IMR-90 (cell line): ENCODE data around the gene UBE2N. TPM values are rescaled to one million over a fixed set of nuclear protein-coding genes. Genes with fewer than 3 reads are reported as not detected.

Experiments
- ATAC-seq: fragments of 200-7000 bp; cut with Tn5 transposase; 2 replicates; pipeline ENCODE4 v1.9.1; 2020; ENCODE audit warnings: low read depth, mild to moderate bottlenecking, moderate library complexity
- BruUV-seq: library from RNA; stranded (reverse); fragments of 400-500 nt; replicated peaks from 2 replicates; lab custom pipeline; 2021; lab: Mats Ljungman, UMichigan
- CTCF ChIA-PET: fragments of 300-600 bp; formaldehyde crosslinking; extraction: SDS; loops from one replicate; lab custom pipeline; 2021; ENCODE audit warnings: antibody characterized with exemption; lab: Yijun Ruan, JAX
- POLR2A ChIA-PET: fragments of 300-600 bp; sonication (Branson Sonifier 250); formaldehyde crosslinking; loops from one replicate; lab custom pipeline; 2022; ENCODE audit warnings: antibody characterized with exemption; ENCODE audit not compliant: unreplicated experiment; lab: Charles Lee
- DNase-seq: peaks from one replicate; pipeline ENCODE4 v3.0.0; 2013
- H2AFZ ChIP-seq: replicated peaks from 2 replicates; pipeline ENCODE3; 2013; ENCODE audit warnings: low read length, mild to moderate bottlenecking; ENCODE audit not compliant: poor library complexity
- H2AK5ac ChIP-seq: 2 replicates; pipeline ENCODE4 v1.6.1; 2013; ENCODE audit warnings: low read depth, low read length, inconsistent platforms
- H2AK9ac ChIP-seq: replicated peaks from 2 replicates; pipeline ENCODE3; 2013; ENCODE audit warnings: mild to moderate bottlenecking, low read depth, low read length, moderate library complexity; ENCODE audit not compliant: poor library complexity
- H2BK120ac ChIP-seq: 2 replicates; pipeline ENCODE4 v1.6.1; 2013; ENCODE audit warnings: low read depth, low read length, inconsistent platforms
- H2BK15ac ChIP-seq: 3 replicates; pipeline ENCODE4 v1.6.1; 2013; ENCODE audit warnings: low read depth, low read length, inconsistent platforms
- H2BK20ac ChIP-seq: 2 replicates; pipeline ENCODE4 v1.6.1; 2013; ENCODE audit warnings: low read depth, mild to moderate bottlenecking, inconsistent platforms, low read length, moderate library complexity
- H2BK5ac ChIP-seq: 2 replicates; pipeline ENCODE4 v1.6.1; 2013; ENCODE audit warnings: mild to moderate bottlenecking, low read depth, low read length, inconsistent platforms; ENCODE audit not compliant: poor library complexity, severe bottlenecking
- H3K14ac ChIP-seq: replicated peaks from 2 replicates; pipeline ENCODE4 v1.6.1; 2013; ENCODE audit warnings: low read depth, low read length, inconsistent platforms
- H3K18ac ChIP-seq: 2 replicates; pipeline ENCODE4 v1.6.1; 2013; ENCODE audit warnings: low read depth, low read length, control low read depth
- H3K23ac ChIP-seq: 2 replicates; pipeline ENCODE4 v1.6.1; 2013; ENCODE audit warnings: low read depth, low read length, inconsistent platforms
- H3K27ac ChIP-seq: 2 replicates; pipeline ENCODE4 v1.5.1; 2013; ENCODE audit warnings: mild to moderate bottlenecking, control low read depth, low read length; ENCODE audit not compliant: insufficient read depth
- H3K27me3 ChIP-seq: 2 replicates; pipeline ENCODE4 v1.6.1; 2013; ENCODE audit warnings: low read length; ENCODE audit not compliant: control insufficient read depth, insufficient read depth
- H3K36me3 ChIP-seq: 2 replicates; pipeline ENCODE4 v1.6.1; 2013; ENCODE audit warnings: low read length, mixed read lengths; ENCODE audit not compliant: control insufficient read depth, insufficient read depth
- H3K4ac ChIP-seq: 2 replicates; pipeline ENCODE4 v1.6.1; 2013; ENCODE audit warnings: low read depth, low read length, inconsistent platforms
- H3K4me1 ChIP-seq: 2 replicates; pipeline ENCODE4 v1.6.1; 2013; ENCODE audit warnings: low read length, mixed read lengths; ENCODE audit not compliant: control insufficient read depth, insufficient read depth
- H3K4me2 ChIP-seq: 2 replicates; pipeline ENCODE4 v1.6.1; 2013; ENCODE audit warnings: low read depth, mild to moderate bottlenecking, control low read depth, low read length, moderate library complexity
- H3K4me3 ChIP-seq: 2 replicates; pipeline ENCODE4 v1.5.1; 2013; ENCODE audit warnings: low read depth, mild to moderate bottlenecking, control low read depth, low read length, moderate library complexity; ENCODE audit not compliant: insufficient read depth
- H3K56ac ChIP-seq: 2 replicates; pipeline ENCODE4 v1.6.1; 2013; ENCODE audit warnings: low read length, inconsistent platforms; ENCODE audit not compliant: insufficient read depth; ENCODE audit errors: extremely low read depth
- H3K79me1 ChIP-seq, 2 experiments: 2 replicates each; pipeline ENCODE4 v1.6.1; 2013; ENCODE audit warnings: low read length in 2 of 2, inconsistent platforms in 1 of 2, low read depth in 1 of 2
- H3K9ac ChIP-seq: 2 replicates; pipeline ENCODE4 v1.6.1; 2013; ENCODE audit warnings: low read depth, low read length, control low read depth
- H3K9me1 ChIP-seq: 2 replicates; pipeline ENCODE4 v1.6.1; 2013; ENCODE audit warnings: low read length, inconsistent platforms; ENCODE audit not compliant: insufficient read depth
- H3K9me3 ChIP-seq: 2 replicates; pipeline ENCODE4 v1.6.1; 2013; ENCODE audit warnings: low read length; ENCODE audit not compliant: control insufficient read depth, insufficient read depth
- H4K20me1 ChIP-seq: 2 replicates; pipeline ENCODE4 v1.6.1; 2013; ENCODE audit warnings: low read length, inconsistent platforms; ENCODE audit not compliant: insufficient read depth
- H4K5ac ChIP-seq: 2 replicates; pipeline ENCODE4 v1.6.1; 2013; ENCODE audit warnings: mild to moderate bottlenecking, low read depth, low read length, control low read depth
- H4K8ac ChIP-seq, 2 experiments: 2 replicates each; pipeline ENCODE4 v1.6.1; 2013; ENCODE audit warnings: low read depth in 2 of 2, low read length in 2 of 2, control low read depth in 1 of 2, inconsistent platforms in 1 of 2
- H4K91ac ChIP-seq: 2 replicates; pipeline ENCODE4 v1.6.1; 2013; ENCODE audit warnings: low read depth, low read length, inconsistent platforms; ENCODE audit not compliant: insufficient read depth
- CEBPB ChIP-seq: IDR thresholded peaks from 2 replicates; pipeline ENCODE4 v1.6.1; 2012; ENCODE audit warnings: low read depth, low read length, improper control_type of control experiment
- FOS ChIP-seq: fragments of 150-350 bp; IDR thresholded peaks from 2 replicates; pipeline ENCODE4 v1.6.1; 2016; ENCODE audit warnings: low read depth, low read length
- MAFK ChIP-seq: IDR thresholded peaks from 2 replicates; pipeline ENCODE4 v1.6.1; 2012; ENCODE audit warnings: low read depth, low read length, improper control_type of control experiment
- MXI1 ChIP-seq: IDR thresholded peaks from 2 replicates; pipeline ENCODE4 v1.6.1; 2012; ENCODE audit warnings: low read depth, mild to moderate bottlenecking, low read length, moderate library complexity, borderline replicate concordance
- POLR2A ChIP-seq: IDR thresholded peaks from 2 replicates; pipeline ENCODE4 v1.6.1; 2012; ENCODE audit warnings: mild to moderate bottlenecking, low read depth, low read length
- RCOR1 ChIP-seq: IDR thresholded peaks from 2 replicates; pipeline ENCODE4 v1.6.1; 2012; ENCODE audit warnings: mild to moderate bottlenecking, low read length, improper control_type of control experiment; ENCODE audit not compliant: insufficient replicate concordance
- RFX5 ChIP-seq: IDR thresholded peaks from 2 replicates; pipeline ENCODE4 v1.8.0; 2012; ENCODE audit warnings: low read depth, mild to moderate bottlenecking, low read length, moderate library complexity
- USF2 ChIP-seq: fragments of 150-350 bp; IDR thresholded peaks from 2 replicates; pipeline ENCODE4 v1.6.1; 2017; ENCODE audit warnings: mild to moderate bottlenecking, antibody characterized with exemption, low read length, low read depth
- WGBS, 2 experiments: methylation state at CpG; one replicate each; pipeline versions ENCODE4 v1.1.5 to v1.1.7; 2013; ENCODE audit warnings: missing lambda C conversion rate in 2 of 2; ENCODE audit not compliant: insufficient read length in 1 of 2; ENCODE audit errors: extremely low coverage in 2 of 2; 5-methylcytosine and 5-hydroxymethylcytosine counted together
- dilution Hi-C: fragments of 300-500 bp; cut with HindIII; formaldehyde crosslinking; loops from one replicate; pipeline ENCODE4 v1.14.3; 2018; ENCODE audit warnings: low sequenced_read_pairs; ENCODE audit not compliant: unreplicated experiment
- in situ Hi-C: fragments of 300-500 bp; cut with MboI; formaldehyde crosslinking; loops from 3 replicates; pipeline ENCODE4 v1.14.3; 2019; ENCODE audit warnings: low sequenced_read_pairs, inconsistent platforms, mixed read lengths
- intact Hi-C: fragments of 100-400 bp; cut with micrococcal nuclease; formaldehyde crosslinking; loops from 2 replicates; pipeline ENCODE4 v1.10.0; 2022
- polyA plus RNA-seq, 3 experiments: library from polyadenylated mRNA; depleted of rRNA; stranded (reverse); fragments of >200 nt; gene quantifications; 2 replicates each; pipeline ENCODE4 v1.2.3, GENCODE V29; 2012; ENCODE audit warnings: low replicate concordance in 1 of 3
- total RNA-seq: library from RNA; depleted of rRNA; stranded (reverse); fragments of >200 nt; gene quantifications from 2 replicates; pipeline ENCODE4 v1.2.3, GENCODE V29; 2012

Gene UBE2N
- total and polyA plus RNA-seq, 2 of the 4 experiments (the other 2 are of a cell fraction) = 64.5 to 103 TPM

GRCh38 chr12:93360688-93361087 lies 81.1 kb downstream of the UBE2N start:
- Histone ChIP-seq H2BK20ac (no peak overlapping the region), H3K14ac (no peak overlapping the region), H3K4ac (no peak overlapping the region), H3K4me2 (no peak overlapping the region), H3K9ac (no peak overlapping the region), H3K9me3 (no peaks in the 10 kb centered on the region), H2AK5ac (no peak overlapping the region), H3K4me1 (no peaks in the 10 kb centered on the region; the same call in 1 of the 2 replicates), H4K5ac (no peak overlapping the region), H2BK5ac (no peak overlapping the region), H3K56ac (no peak overlapping the region), H2BK15ac (no peak overlapping the region), H4K20me1 (no peaks in the 10 kb centered on the region), H3K18ac (no peak overlapping the region), H3K79me1 (no peaks in the 10 kb centered on the region), H3K9me1 (no peaks in the 10 kb centered on the region), H4K91ac (no peak overlapping the region), H3K36me3 (no peaks in the 10 kb centered on the region), H2AFZ (no peak overlapping the region), H3K23ac (no peak overlapping the region), H2BK120ac (no peak overlapping the region), H2AK9ac (no peak overlapping the region), H3K4me3 (no peak overlapping the region), H4K8ac (no peak overlapping the region), H3K27ac (no peak overlapping the region), H3K27me3 (no peaks in the 10 kb centered on the region)
- WGBS, 2 experiments = no CpG with 5 or more reads among the region's 2 CpGs
- ATAC-seq (no peak), DNase-seq (no peak)
- dilution Hi-C loops (no loop called here), in situ Hi-C loops (no loop called here), intact Hi-C loops (no loop called here)
- CTCF ChIA-PET = no interaction called here
- TF ChIP-seq FOS = no peak
- TF ChIP-seq RCOR1 = no peak
- TF ChIP-seq USF2 = no peak
- no peak for TF ChIP-seq MXI1
- TF ChIP-seq POLR2A = no peak
- no peak for TF ChIP-seq MAFK
- no peak for TF ChIP-seq RFX5
- no peak for TF ChIP-seq CEBPB
- no TSS peak for BruUV-seq
- POLR2A ChIA-PET = no interaction called here
